ENCODE measurements around the gene PLPP2.
"Not testable (repeated sequence)": the region's sequence is repeated elsewhere in the genome, so short reads cannot be mapped to it uniquely, and the experiment has no call there.

PLPP2 gene

GRCh38 chr19:256804-257203 lies 34.4 kb downstream of the PLPP2 start:
- DNase-seq, result not testable (repeated sequence)

- DNase-seq, result not testable (repeated sequence)
These were observed 38.6 kb downstream of the PLPP2 start for GRCh38 chr19:252421-253186.

- DNase-seq, result no peak
These were observed 44.7 kb downstream of the PLPP2 start for GRCh38 chr19:246551-246950.

GRCh38 chr19:245900-246299 lies 45.3 kb downstream of the PLPP2 start:
- not testable (repeated sequence) for DNase-seq

- no peak for DNase-seq
These were observed 45.7 kb downstream of the PLPP2 start for GRCh38 chr19:245457-245856.

All from CD4-positive, alpha-beta T cell treated with Interferon gamma for 1 hour (primary cell).